D721Med (cell line): ENCODE results near the gene PLCXD3.

Experiments used
- DNase-seq: peaks from one replicate; pipeline ENCODE4 v3.0.0; 2011; ENCODE audit warnings: low spot score; ENCODE audit not compliant: insufficient read length
- FAIRE-seq: peaks from 2 replicates; lab custom pipeline; 2011; peaks lifted over from hg19 to GRCh38; lab: Jason Lieb, UNC
- TF ChIP-seq, protein P1 (sequence below): IDR thresholded peaks from 2 replicates; pipeline ENCODE4 v1.5.1; 2012; ENCODE audit warnings: mild to moderate bottlenecking, control low read depth; ENCODE audit not compliant: insufficient read depth; ENCODE audit errors: missing control alignments

PLCXD3 gene

DNA sequence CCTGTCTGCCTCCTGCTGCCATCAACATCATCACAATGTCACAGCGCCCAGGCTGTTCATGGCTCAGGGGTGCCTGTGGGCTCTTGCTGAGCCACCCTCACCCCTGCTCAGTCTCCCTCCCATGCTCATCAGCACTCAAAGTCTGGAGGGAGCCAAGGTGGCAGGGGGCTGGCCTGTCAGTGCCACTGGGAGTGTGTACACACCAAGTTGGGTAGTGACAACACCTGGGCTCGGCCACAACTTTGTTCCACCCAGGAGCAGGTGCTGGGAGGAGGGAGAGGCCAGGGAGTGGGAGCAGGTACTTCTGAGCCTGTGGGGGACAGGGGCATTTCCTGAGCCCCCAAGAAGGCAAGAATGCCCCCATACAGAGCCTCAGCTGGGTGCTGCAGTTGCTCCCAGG lies 219.6 kb downstream of the PLCXD3 start:
- TF ChIP-seq, protein P1, sequence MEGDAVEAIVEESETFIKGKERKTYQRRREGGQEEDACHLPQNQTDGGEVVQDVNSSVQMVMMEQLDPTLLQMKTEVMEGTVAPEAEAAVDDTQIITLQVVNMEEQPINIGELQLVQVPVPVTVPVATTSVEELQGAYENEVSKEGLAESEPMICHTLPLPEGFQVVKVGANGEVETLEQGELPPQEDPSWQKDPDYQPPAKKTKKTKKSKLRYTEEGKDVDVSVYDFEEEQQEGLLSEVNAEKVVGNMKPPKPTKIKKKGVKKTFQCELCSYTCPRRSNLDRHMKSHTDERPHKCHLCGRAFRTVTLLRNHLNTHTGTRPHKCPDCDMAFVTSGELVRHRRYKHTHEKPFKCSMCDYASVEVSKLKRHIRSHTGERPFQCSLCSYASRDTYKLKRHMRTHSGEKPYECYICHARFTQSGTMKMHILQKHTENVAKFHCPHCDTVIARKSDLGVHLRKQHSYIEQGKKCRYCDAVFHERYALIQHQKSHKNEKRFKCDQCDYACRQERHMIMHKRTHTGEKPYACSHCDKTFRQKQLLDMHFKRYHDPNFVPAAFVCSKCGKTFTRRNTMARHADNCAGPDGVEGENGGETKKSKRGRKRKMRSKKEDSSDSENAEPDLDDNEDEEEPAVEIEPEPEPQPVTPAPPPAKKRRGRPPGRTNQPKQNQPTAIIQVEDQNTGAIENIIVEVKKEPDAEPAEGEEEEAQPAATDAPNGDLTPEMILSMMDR, result no peak
- FAIRE-seq (no peak), DNase-seq (no peak)

DNA sequence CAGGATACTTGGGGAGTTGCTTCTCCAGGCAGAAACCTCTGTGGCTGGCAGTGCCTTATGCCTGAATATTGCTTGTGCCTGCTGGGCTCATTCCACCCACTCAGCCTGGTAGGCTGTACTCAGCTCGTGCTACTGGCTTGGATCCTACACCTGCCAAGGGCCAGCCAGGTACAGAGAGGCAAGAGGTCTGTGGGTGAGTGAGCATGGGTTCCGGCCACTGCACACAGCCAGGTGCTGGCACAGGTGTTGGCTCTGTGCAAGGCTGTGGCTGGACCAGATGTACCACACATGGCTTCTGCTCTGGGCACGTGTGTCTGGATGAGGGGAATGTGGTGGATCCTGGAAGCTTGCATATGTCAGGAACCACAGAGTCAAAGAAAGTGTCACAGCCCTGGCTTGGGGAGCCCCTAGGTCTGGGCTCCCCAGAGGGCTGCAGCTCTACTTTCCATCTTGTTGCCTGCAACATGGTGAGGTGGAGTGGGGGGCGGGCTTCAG lies 220.4 kb downstream of the PLCXD3 start:
- TF ChIP-seq, protein P1, result no peak
- DNase-seq, result no peak
- no peak for FAIRE-seq

DNA sequence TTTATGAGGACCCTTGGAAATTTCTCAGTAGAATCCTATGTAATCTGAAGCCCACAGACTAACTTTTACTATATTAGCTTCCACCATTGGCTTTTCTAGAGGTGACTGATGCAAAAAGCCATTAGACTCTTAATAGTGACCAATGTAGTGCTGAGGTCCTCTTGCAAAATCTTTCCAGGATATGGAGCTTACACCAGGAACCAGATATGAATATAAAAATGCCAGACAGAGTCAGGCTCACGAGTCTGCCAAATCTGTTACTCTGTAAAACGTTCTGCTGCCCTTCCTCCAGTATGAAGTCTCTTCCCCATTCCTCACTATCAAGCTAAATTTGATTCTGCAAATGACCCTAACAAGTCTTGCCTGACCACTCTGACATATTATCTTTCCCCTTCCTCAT lies 223.7 kb downstream of the PLCXD3 start:
- no peak for FAIRE-seq
- no peak for DNase-seq
- TF ChIP-seq, protein P1, result no peak

DNA sequence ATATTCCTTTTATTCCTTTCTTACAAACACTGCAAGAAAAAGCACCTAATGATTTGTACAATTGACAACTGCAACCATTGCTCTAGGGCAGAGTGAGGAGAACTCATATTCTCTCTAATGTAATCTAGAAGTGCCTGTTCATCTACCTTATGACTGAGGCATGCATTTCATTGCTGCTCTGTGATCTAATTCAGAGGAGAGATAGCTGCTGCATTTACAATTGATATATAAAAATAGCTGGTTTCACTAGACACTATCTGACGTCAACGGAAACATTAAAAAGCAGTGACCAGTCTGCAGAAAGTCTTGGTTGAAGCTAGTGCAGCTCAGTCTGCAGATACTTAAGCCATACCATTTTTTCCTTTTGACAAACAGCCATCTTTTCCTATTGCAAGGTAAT lies 224.2 kb downstream of the PLCXD3 start:
- no peak for DNase-seq
- TF ChIP-seq, protein P1, result no peak
- FAIRE-seq, result no peak

GRCh38 chr5:41284938-41285337 lies 225.5 kb downstream of the PLCXD3 start:
- no peak for FAIRE-seq
- DNase-seq, result no peak
- TF ChIP-seq, protein P1, result no peak

DNA sequence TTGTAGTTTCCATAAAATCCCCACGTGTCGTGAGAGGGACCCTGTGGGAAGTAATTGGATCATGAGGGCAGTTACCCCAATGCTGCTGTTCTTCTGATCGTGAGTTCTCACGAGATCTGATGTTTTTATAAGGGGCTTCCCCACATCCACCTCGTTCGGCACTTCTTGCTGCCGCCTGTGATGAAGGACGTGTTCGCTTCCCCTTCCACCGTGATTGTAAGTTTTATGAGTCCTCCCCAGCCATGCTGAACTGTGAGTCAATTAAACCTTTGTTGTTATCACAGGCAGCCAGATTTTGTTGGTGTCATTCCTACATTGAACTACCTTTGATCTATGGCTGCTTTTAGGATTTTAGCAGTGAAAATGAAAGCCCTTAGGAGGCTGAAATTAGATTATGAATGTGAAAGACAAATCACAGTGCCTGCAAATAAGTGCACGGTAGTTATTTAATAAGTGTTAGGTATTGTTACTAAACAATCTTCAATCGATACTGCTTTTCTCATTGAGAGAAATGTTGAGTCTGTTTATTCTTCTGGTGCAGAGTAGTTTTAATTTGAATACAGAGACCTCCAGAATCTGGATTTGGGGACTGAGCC lies 229.1 kb downstream of the PLCXD3 start:
- TF ChIP-seq, protein P1, result no peak
- FAIRE-seq, result no peak
- DNase-seq, result no peak

- TF ChIP-seq, protein P1, result no peak
- FAIRE-seq (no peak), DNase-seq (no peak)
Observed at GRCh38 chr5:41279040-41279439, 231.4 kb downstream of the PLCXD3 start.
